Ramos (cell line): ENCODE measurements around the gene DICER1.

Experiments
- in situ Hi-C: fragments of 300-500 bp; cut with MboI; formaldehyde crosslinking; loops from one replicate; pipeline ENCODE4 v1.14.3; 2022; ENCODE audit warnings: low sequenced_read_pairs; ENCODE audit not compliant: unreplicated experiment

DICER1 gene

DNA sequence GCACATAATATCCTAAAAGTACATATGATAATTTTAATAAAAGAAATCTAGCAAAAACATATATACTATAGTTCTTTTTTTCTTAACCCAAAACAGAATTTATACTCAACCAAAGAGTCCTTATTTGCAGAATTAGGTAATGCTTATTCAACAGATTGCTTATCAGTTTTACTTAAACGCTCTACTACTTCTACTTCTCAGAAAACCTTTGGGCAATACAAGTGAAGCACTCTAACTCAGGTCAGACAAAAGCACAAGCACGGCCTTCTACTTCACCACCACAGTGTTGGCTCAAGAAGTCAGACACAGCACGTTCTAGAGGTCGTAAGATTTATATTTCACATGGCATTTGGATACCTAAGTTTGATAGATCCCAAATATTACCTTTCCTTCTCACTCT lies 29.2 kb downstream of the DICER1 start:
- in situ Hi-C loops: no loop called here

DNA sequence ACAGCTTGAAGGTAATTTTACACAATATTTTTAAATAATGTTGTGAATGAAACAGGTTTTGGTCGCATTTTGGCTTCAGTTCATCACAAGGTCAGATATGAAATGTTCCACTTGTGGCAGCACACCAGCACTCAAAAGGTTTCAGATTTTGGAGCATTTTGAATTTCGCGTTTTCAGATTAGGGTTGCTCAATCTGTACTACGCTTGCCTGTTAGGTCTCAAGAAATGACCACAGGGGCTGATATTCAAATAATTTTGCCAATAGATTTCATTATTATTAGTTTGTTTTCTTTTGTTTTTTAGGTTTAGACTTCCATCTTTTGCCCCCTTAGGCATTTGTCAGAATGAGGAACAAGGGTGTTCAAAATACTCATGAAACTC lies 29.8 kb downstream of the DICER1 start:
- in situ Hi-C loops: no loop called here

DNA sequence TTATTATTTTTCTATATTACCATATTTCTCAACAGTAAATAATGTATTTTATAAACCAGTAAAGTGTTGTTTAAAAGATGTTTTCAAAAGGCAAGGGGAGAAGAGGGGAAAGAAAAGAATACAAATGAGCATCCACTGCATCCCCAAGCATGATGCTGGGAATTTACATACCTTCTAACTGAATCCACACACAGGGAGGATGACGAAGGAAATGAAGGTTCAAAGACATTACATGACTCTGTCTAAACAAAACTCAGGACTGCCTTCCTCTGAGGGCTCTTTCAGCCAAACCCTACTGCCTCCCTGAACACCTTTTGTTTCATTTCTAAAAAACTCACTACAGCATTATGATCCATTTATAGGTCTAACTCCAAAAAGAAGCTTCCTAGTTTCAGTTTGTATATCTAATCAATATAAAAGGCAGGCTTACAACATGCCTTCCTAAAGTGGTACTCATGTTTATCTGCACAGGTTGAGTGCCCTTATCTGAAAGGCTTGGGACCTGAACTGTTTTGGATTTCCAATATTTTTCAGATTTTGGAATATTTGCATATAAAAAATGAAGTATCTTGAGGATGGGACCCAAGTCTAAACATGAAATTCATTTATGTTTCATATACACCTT lies 30.3 kb downstream of the DICER1 start:
- in situ Hi-C loops: no loop called here

DNA sequence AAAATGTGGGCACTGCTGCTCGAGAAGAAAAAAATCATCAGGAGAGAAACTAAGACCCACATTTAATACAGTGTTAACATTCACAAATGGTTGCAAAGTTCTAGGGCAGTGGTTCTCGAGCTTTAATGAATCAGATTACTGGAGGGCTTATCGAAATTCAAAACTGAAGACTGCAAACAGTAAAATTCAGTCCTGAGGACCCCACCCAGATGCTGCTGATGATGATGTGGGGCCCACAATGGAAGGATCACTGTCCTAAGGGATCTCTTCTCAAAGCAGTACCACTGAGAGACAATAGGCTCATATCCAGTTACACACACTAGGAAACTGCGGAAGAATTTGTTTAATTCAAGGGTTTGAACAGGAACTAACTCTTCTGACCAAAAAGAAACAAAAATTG lies 31.4 kb downstream of the DICER1 start:
- in situ Hi-C loops: no loop called here

DNA sequence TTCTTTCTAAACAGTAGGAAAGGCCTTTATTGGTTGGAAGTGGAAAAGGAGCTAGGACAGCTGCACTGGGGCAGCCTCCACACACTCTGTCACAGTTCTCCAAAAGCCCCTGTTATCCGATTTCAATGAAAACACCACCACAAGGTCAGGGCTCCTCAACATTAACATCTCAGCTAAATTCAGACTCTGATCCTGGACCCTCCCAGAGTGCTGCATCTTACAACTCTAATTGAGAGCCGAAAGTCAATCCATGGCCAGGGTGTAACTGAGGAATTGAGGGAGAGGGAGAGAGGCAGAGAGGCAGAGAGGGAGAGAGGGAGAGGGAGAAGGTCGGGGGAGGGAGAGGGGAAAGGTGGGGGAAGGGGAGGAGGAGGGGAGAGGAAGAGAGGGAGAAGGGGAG lies 32.1 kb downstream of the DICER1 start:
- in situ Hi-C loops: no loop called here

DNA sequence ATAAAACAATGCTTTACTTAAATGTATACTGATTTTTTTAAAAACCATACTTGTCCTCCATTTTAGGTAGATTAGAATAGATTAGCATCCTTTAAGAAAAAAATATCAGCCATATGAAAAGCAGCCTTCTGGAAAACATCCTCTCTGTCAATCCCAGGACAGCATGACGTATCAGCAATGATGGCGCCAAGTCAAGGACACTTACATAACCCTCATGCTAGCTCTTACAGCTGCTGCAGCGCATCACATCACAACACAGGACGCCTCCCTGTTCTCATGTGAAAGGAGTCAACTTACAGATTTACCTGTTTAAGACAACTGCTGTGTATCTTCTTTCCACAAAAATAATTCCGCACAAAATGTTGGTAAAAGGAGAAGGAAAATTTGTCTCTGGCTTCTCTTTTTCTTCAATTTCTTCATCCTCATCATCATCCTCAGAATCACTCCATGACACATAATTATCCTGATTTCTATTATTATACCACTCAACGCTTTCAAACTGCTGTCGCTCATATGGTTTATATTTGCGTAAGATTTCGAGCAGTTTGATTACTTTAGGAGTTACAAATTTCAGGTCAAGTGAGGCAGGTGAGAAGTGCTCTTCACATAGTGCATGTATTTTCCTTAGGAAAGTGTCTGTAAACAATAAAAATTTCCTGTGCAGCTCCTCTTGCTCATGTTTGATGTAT lies 33.3 kb downstream of the DICER1 start:
- in situ Hi-C loops: no loop called here

DNA sequence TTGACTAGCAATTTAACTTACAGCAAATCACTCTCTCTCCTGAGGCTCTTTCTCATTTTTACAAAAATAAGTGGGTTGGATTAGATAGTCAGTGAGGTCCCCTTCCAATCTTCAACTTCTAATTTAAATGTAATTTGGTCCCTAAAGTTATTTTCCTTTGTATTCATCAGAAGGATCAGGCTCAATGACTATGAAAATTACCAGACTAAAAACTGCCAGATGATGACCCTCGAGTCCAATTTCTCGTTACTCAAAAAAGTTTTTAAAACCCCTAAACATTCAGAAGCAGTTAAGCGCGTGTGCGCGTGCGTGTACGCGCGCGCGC lies 34.7 kb downstream of the DICER1 start:
- in situ Hi-C loops: no loop called here

DNA sequence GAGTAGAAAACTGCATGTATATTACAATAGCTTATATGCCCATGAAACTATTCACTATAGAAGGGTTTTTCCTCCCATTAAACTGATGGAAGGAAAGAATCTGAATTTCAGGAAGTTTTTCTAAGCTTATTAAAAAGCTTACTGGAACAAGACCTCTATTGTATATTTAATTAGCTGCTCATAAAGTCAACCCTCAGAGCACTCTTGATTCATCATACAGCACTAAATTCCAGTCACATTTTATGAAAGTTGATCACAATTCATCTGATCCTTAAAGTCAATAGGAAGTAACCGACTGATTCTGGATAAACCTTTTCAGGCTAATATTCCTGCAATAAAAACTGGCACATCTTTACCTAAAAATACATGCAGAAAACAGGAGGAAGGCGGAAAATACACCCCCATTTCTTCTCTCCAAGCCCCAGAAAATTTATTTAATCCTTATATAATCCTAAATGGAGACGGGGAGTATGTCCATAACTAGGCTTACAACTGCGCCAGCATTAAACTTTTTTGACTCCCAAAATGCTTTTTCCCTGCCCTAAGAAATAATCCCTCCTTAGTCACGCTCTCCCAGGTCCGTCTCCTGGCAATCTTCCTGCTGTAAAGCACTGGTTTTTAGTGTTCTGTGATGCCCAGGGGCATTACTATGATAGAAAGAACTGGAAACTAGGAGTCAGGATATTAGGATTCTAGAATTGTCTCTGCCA lies 35.3 kb downstream of the DICER1 start:
- in situ Hi-C loops: no loop called here

DNA sequence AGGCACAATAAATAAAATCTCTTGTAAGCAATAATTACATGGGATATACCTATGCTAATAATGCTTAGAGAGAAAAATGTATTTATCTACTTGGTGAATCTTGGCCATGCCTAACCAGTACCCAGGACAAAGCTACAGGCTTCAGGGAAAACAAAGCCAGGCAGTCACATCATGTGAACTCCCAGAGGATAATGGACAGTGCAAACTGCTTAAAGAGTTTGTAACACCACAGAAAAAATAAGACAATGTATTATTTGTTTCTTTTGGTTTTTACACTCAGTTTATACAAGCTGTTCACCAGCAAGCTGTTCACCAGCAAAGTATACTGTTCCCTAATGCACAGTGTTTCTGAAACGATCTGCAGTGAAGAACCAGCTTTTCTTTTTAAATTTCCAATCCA lies 38.0 kb downstream of the DICER1 start:
- in situ Hi-C loops: no loop called here

DNA sequence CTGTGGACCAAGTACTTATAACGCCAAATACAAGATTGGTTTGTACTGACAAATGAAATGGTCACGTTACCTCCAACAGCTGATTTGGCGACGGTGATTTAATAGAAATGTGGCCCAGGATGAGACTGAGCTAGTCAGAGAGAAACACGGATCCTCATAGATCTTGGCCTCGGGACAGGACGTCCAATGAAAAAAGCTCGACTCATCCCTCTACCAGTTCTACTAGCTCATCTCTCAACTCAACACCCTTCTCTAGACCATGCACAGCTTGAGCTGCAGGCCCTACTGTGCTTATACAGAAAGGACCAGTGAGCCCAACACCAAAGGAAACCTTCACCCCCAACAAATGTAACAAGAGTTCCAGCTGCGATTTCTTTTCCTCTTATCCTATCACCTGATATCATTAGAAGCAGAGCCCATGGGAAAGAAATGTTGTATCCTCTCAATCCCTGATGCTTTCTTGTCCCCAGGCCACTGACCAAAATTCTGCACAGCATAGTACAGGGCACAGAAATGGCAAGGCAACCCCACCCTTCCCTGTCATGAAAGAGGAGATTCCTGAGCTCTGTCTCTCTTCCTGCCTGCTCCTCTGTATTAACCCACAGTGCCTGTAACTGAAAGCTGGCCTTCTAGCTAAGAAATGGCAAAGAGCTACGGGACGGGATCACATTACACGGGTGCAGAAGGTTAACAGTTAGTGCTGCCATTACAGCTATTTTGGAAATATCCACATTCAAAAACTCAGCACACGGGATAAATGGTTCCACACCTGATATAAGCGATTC lies 39.2 kb downstream of the DICER1 start:
- in situ Hi-C loops: no loop called here

DNA sequence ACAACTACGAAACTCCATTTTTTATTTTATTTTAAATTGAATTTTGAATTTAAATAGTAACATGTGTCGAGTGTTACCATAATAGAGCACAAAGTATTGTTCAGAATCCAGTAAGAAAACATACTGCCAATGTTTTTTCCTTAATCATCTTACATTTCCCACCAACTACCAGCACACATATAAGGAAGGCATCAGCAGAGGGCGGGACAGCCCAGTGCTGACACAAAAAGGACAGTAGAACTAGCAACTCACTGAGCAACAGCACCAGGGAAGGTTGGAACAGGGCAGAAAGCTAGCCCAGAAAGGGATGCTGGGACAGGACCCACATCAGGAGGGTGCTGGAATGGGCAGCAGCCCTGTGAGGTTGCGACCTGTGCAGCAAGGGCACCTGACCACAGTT lies 43.9 kb downstream of the DICER1 start:
- in situ Hi-C loops: no loop called here

DNA sequence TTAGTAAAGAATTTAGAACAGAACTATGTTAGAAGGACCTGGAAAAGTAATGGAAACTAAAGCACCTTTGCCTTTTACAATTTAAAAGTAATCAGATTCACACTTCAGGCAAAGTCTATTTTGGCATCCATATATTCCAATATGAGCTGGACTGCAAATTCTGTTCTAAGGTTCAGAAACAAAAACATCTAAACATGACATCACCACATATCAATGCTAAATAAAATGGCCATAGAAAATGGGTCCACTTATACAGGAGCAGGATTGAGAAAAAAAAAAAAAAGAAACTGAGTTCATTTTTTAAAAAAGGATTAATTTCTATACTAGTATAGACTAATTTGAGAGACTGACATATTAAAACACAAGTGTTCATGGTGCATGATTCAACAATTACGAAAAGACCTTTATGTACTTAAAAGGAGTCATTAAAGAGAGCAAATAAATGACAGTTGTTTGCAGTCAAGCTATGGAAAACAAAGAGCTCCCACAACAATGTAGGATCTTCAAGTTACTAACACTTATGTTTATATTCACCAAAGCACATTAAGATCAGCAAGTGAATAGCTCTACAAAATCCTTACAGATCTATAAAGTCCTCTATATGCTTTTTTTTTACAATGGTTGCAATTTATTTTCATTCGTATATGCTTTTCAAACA lies 45.7 kb downstream of the DICER1 start:
- in situ Hi-C loops: no loop called here

DNA sequence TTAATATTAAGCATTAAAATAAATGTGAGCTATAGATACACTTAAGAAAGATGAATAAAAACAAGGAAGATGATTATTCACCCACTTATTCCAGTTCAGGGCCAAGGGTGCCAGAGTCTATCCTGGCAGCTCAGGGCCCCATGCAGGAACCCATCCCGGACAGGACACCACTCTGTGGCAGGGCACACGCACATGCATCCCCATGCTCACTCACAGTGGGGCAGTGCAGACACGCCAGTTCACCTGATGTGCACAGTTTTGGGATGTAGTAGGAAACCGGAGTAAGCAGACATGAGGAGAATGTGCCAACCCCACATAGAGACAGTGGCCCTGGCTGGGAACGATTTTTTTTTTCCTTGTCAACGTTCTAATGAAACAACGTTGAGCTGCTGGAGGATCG lies 47.2 kb downstream of the DICER1 start:
- in situ Hi-C loops: no loop called here

DNA sequence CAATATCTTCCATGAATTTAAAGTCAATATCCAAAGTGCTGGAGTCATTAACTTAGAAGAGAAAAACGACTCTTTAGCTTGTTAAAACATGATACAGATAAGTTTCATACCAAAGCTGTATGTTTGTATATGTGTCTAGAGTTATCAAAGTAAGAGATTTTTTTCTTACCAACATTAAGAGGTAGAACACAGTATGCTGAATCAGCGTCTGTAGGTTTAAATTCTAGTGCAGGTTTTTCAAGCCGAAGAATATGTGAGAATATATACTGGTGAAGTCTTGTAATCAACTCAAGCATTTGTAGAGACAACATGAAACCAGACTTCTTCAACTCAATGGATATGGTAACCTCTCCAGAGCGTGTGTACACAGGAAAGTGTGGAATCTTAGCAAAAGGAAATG lies 49.6 kb downstream of the DICER1 start:
- in situ Hi-C loops: no loop called here

DNA sequence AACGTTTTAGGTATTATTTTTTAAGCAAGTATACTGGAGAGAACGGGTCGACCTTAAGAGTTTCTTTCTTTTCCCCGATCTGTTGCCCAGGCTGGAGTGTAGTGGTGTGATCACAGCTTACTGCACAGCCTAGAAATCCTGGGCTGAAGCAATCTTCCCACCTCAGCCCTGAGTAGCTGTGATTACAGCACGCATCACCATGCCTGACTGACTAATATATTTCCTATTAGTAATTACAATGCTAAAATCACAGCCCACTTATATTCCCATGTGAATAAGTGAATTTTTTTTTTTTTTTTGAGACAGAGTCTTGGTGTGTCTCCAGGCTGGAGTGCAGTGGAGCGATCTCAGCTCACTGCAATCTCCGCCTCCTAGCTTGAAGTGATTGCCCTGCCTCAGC lies 50.4 kb downstream of the DICER1 start:
- in situ Hi-C loops: no loop called here

DNA sequence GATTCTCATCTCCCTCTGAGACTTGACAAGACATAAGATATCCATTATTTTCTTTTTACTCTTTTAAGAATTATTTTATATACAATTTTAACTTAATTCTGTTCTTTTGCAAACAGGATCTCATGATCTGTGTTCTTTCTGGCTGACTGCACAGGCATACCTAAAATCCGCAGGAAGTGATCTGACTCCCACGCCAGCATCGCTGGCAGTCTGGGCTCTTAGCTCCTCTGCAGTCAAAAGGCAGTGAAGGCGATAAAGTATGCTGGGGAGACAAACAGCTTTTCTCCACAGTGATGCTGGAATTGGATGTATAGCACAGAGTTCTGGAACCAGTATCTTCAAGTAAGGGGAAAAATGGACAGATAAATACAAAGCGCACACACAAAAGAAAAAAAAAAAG lies 52.4 kb downstream of the DICER1 start:
- in situ Hi-C loops: no loop called here

DNA sequence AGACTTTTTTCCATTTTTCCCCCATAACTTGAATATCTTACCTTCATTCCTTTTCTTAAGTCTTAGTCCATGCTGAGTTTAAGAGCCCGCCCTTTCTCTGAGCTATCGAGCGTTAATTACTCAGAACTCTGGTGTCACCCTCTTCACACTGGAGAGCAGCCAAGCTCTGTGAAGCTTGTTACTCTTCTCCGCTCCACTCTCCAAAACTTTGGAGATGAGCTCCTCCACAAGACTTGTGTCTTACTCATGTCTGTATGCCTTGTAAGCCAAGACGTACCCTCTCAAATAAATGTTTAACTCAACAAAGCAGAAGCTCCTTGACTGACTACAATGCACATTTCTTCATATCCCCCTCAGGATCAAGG lies 54.7 kb downstream of the DICER1 start:
- in situ Hi-C loops: no loop called here

DNA sequence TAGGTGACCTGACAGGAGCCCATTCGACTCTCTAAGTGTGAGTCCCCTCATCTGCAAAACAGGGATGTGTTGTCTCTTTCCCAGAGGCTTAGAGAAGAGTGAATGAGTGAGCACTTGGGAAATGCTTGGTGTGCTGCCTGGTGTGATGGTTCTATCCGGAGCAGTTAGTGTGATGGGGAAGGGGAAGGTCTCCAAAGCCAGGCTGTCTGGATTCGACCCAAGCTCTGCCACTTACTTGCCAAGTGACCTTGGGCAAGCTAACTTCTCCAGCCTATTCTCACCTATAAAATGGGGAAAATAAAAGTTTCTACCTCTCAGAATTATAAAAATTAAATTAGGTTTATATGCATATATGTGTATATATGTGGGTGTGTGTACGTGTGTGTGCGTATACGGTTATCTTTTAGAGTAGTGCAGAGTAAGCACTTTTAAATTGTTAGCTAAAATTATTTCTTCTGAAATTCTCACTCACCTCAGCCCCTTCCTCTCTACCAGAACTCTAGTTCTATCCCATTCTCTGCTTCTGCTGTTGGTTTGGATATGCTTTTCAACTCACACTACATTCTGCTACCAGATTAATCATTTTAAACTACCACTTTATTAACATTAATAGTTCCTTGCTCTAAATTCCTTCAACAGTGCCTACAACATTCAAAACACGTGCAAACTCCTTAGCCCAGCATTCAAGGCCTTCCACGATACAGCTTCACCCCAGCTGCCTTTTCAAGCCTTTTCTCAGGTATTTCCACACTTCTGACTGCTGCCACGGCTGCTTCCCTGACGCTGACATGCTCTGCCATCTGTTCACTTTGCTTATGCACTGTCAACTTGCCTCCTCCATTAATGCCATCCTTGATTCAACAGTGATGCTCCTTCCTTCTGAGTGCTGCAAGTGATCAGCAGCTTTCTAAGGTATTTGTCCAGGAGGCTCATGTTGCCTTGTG lies 55.3 kb downstream of the DICER1 start:
- in situ Hi-C loops: no loop called here

DNA sequence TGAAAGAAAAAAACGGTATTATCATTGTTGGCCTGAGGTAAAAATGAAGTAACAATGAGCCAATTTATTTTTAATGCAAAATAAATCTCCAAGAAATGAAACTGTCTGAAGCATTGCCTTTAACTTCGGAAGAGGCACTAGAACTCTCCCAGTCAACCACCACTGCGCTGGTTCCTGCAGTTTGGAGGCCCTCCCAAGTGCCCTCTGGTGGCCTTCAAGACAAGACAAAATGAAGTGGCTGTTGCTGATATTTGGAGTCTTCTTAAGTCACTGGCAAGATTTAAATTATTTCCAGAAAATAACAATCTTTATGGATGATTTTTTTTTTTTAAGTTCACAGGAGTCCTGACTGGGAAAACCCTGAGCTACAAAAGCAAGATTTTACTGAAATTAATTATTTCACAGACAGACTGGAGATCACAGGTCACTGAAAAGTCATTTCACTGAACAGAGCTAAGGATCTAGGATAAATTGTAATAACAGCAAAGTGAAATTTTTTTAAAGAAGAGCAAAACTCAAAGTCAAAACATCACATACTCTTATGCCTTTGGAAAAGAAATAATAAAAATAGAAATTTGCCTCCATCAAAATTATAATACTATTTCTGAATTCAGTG lies 58.2 kb downstream of the DICER1 start:
- in situ Hi-C loops: no loop called here
